Panc1 (cell line): ENCODE measurements around the gene CDYL2. TPM values are rescaled to one million over a fixed set of nuclear protein-coding genes. Genes with fewer than 3 reads are reported as not detected.

Experiments used
- ATAC-seq: fragments of 200-7000 bp; cut with Tn5 transposase; 2 replicates; pipeline ENCODE4 v1.9.1; 2020; ENCODE audit warnings: mild to moderate bottlenecking, moderate library complexity
- BruUV-seq: library from RNA; stranded (reverse); fragments of 400-500 nt; replicated peaks from 2 replicates; lab custom pipeline; 2021; lab: Mats Ljungman, UMichigan
- CTCF ChIA-PET: fragments of 300-600 bp; sonication (Branson Sonifier 250); formaldehyde crosslinking; loops from one replicate; lab custom pipeline; 2022; ENCODE audit warnings: antibody characterized with exemption; lab: Charles Lee
- POLR2A ChIA-PET: fragments of 300-600 bp; sonication (Branson Sonifier 250); formaldehyde crosslinking; loops from one replicate; lab custom pipeline; 2022; ENCODE audit warnings: antibody characterized with exemption; lab: Charles Lee
- DNase-seq: peaks from one replicate; pipeline ENCODE4 v3.0.0-alpha.2; 2010; ENCODE audit warnings: low read depth, low spot score
- H3K27ac ChIP-seq: 2 replicates; pipeline ENCODE4 v1.5.1; 2011; ENCODE audit warnings: mild to moderate bottlenecking, low read length, inconsistent platforms
- H3K27me3 ChIP-seq: fragments of 200-500 bp; sonication (Bioruptor generic); 2 replicates; pipeline ENCODE4 v1.6.0; 2014; ENCODE audit warnings: low read length, inconsistent platforms; ENCODE audit not compliant: control insufficient read depth, insufficient read depth
- H3K36me3 ChIP-seq: fragments of 200-500 bp; sonication (Bioruptor generic); 2 replicates; pipeline ENCODE4 v1.5.1; 2014; ENCODE audit warnings: inconsistent platforms, mild to moderate bottlenecking, low read length, moderate library complexity; ENCODE audit not compliant: control insufficient read depth, insufficient read depth
- H3K4me1 ChIP-seq: 2 replicates; pipeline ENCODE4 v1.5.1; 2011; ENCODE audit warnings: inconsistent platforms, mild to moderate bottlenecking, low read length, moderate library complexity; ENCODE audit not compliant: control insufficient read depth, insufficient read depth
- H3K4me3 ChIP-seq, 2 experiments: 2 replicates each; pipeline ENCODE4 v1.5.1; 2011 to 2012; ENCODE audit warnings: low read depth in 2 of 2, low read length in 2 of 2, mild to moderate bottlenecking in 2 of 2, inconsistent platforms in 1 of 2, moderate library complexity in 1 of 2
- H3K9me3 ChIP-seq: fragments of 200-500 bp; sonication (Bioruptor generic); 2 replicates; pipeline ENCODE4 v1.5.1; 2014; ENCODE audit warnings: low read depth, mild to moderate bottlenecking, inconsistent platforms, low read length, moderate library complexity; ENCODE audit not compliant: control insufficient read depth, insufficient read depth
- CTCF ChIP-seq: fragments of 450-650 bp; IDR thresholded peaks from 2 replicates; pipeline ENCODE4 v1.5.1; 2017; ENCODE audit warnings: mild to moderate bottlenecking
- POLR2AphosphoS5 ChIP-seq: IDR thresholded peaks from 2 replicates; pipeline ENCODE4 v1.6.1; 2012; ENCODE audit warnings: mild to moderate bottlenecking, low read depth, low read length, moderate library complexity
- REST ChIP-seq, 2 experiments: IDR thresholded peaks; 2 replicates each; pipeline ENCODE4 v1.6.1; 2011 to 2012; ENCODE audit warnings: low read depth in 2 of 2, control low read depth in 1 of 2, low read length in 1 of 2, mild to moderate bottlenecking in 1 of 2, moderate library complexity in 1 of 2; ENCODE audit not compliant: insufficient read depth in 1 of 2
- SIN3A ChIP-seq: IDR thresholded peaks from 2 replicates; pipeline ENCODE4 v1.6.1; 2012; ENCODE audit warnings: low read depth, mild to moderate bottlenecking, low read length, moderate library complexity, borderline replicate concordance; ENCODE audit not compliant: insufficient read depth
- TCF7L2 ChIP-seq: IDR thresholded peaks from 2 replicates; pipeline ENCODE4 v1.6.1; 2011; ENCODE audit warnings: mild to moderate bottlenecking, low read depth, low read length, inconsistent platforms
- in situ Hi-C: cut with HindIII; loops from 2 replicates; pipeline ENCODE4 v1.10.0; 2016; ENCODE audit warnings: low sequenced_read_pairs, low pct_unique_long_range_greater_than_20kb
- intact Hi-C: fragments of 100-400 bp; cut with micrococcal nuclease; formaldehyde crosslinking; loops from one replicate; pipeline ENCODE4 v1.10.0; 2022; ENCODE audit not compliant: unreplicated experiment
- total RNA-seq: library from RNA; stranded (reverse); gene quantifications from one replicate; pipeline ENCODE4 v1.2.1, GENCODE V29; 2021; ENCODE audit not compliant: unreplicated experiment

CDYL2 gene
- total RNA-seq, 1 experiment from 2014 or later, result 6.1 TPM

DNA sequence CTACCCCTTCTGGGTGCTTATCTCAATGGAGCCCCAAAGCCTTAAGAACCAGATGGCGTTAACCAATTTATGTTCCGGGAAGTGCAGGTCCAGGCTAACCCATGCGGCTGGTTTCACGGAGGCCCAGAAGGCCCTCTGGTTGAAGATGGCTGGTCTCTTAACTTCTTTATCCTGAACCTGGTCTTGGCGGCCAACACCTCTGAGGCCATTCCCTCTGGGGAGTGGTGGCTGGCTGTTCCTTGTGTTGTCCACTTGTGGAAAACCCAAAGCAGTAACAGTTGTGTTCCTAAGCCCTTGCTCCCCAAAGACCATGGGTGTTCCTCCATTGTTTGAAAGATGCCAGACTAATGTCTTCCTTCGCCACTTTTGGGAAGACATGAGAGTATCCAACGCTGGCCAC is 1.5 kb downstream of the CDYL2 start:
- DNase-seq (no peak), ATAC-seq (no peak)
- no peak overlapping the region for H3K4me3 ChIP-seq
- peaks cover 13% of the 10 kb centered on the region for H3K27me3 ChIP-seq
- no peak for TF ChIP-seq CTCF
- TF ChIP-seq POLR2AphosphoS5, result no peak
- TF ChIP-seq REST (IDR thresholded peaks at IDR 0.05; ENCODE audit: insufficient read depth in 1 of 2, low read depth in 2 of 2, low read length in 1 of 2), result no peak
- TF ChIP-seq SIN3A, result no peak
- no peak for TF ChIP-seq TCF7L2
- no peak overlapping the region for H3K27ac ChIP-seq
- in situ Hi-C loops, result no loop called here
- no peaks in the 10 kb centered on the region for H3K4me1 ChIP-seq
- POLR2A ChIA-PET, result no interaction called here
- H3K36me3 ChIP-seq, result no peaks in the 10 kb centered on the region
- intact Hi-C loops, result no loop called here
- no TSS peak for BruUV-seq
- no peaks in the 10 kb centered on the region for H3K9me3 ChIP-seq
- CTCF ChIA-PET, result no interaction called here

DNA sequence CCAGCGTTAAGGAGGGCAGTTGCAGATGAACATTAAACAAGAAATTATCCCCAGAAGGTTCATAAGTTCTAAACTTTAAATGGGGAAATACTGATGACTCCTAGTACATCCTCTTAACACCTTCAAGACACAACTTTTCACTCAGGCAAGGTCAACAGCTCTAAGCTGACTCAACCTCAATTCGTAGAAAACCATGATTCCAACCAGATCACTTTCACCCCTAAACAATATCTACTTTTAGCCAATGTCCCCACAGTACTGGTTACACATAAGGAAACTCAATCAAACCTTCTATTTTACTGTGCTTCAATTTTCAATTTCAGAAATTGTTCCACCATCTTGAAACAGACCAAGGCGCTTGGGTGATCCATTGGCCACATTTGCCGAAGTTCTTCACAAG is 2.3 kb downstream of the CDYL2 start:
- no peak overlapping the region for H3K27ac ChIP-seq
- ChIA-PET CTCF (no interaction called here), POLR2A (no interaction called here)
- H3K9me3 ChIP-seq, result no peaks in the 10 kb centered on the region
- intact Hi-C loops, result no loop called here
- in situ Hi-C loops, result no loop called here
- no peaks in the 10 kb centered on the region for H3K4me1 ChIP-seq
- no peak for DNase-seq
- no TSS peak for BruUV-seq
- TF ChIP-seq POLR2AphosphoS5 (no peak), SIN3A (no peak), REST (IDR thresholded peaks at IDR 0.05; ENCODE audit: insufficient read depth in 1 of 2, low read depth in 2 of 2, low read length in 1 of 2) (no peak), CTCF (no peak), TCF7L2 (no peak)
- no peak overlapping the region for H3K4me3 ChIP-seq
- ATAC-seq, result no peak
- H3K27me3 ChIP-seq, result peaks cover 13% of the 10 kb centered on the region
- H3K36me3 ChIP-seq, result no peaks in the 10 kb centered on the region
